Mesenchymal stem cell (in vitro differentiated cells and primary cell): Measurements from ENCODE around the gene TGM4.

ENCODE experiments used
- DNase-seq: peaks from one replicate; pipeline ENCODE4 v3.0.0-alpha.2; 2013
- H2AFZ ChIP-seq: one replicate; pipeline ENCODE4 v1.6.1; 2013; ENCODE audit warnings: low read depth, mild to moderate bottlenecking, control low read depth, inconsistent platforms, low read length, moderate library complexity
- H2AK5ac ChIP-seq: 2 replicates; pipeline ENCODE4 v1.6.1; 2013; ENCODE audit warnings: low read length, moderate library complexity, mild to moderate bottlenecking, inconsistent platforms; ENCODE audit not compliant: severe bottlenecking
- H2BK120ac ChIP-seq: one replicate; pipeline ENCODE4 v1.6.1; 2013; ENCODE audit warnings: low read depth, mild to moderate bottlenecking, inconsistent platforms, low read length, moderate library complexity
- H2BK12ac ChIP-seq, 2 experiments: one replicate each; pipeline ENCODE4 v1.6.1; 2013; ENCODE audit warnings: inconsistent platforms in 2 of 2, low read length in 2 of 2, mild to moderate bottlenecking in 2 of 2, moderate library complexity in 2 of 2, control low read depth in 1 of 2
- H2BK15ac ChIP-seq: one replicate; pipeline ENCODE4 v1.6.1; 2013; ENCODE audit warnings: mild to moderate bottlenecking, low read depth, inconsistent platforms; ENCODE audit not compliant: poor library complexity, severe bottlenecking
- H2BK5ac ChIP-seq: 2 replicates; pipeline ENCODE4 v1.6.1; 2013; ENCODE audit warnings: low read depth, mild to moderate bottlenecking, low read length, control low read depth, inconsistent platforms; ENCODE audit not compliant: poor library complexity, severe bottlenecking
- H3K14ac ChIP-seq, 2 experiments: one replicate each; pipeline ENCODE4 v1.6.1; 2013; ENCODE audit warnings: inconsistent platforms in 2 of 2, low read length in 2 of 2, control low read depth in 1 of 2, mild to moderate bottlenecking in 1 of 2, moderate library complexity in 1 of 2
- H3K18ac ChIP-seq, 2 experiments: one replicate each; pipeline ENCODE4 v1.6.1; 2013; ENCODE audit warnings: inconsistent platforms in 2 of 2, low read length in 2 of 2, control low read depth in 1 of 2, low read depth in 1 of 2, mild to moderate bottlenecking in 1 of 2
- H3K23ac ChIP-seq, 2 experiments: one replicate each; pipeline ENCODE4 v1.6.1; 2013; ENCODE audit warnings: inconsistent platforms in 2 of 2, low read length in 2 of 2, mild to moderate bottlenecking in 2 of 2, moderate library complexity in 2 of 2, control low read depth in 1 of 2
- H3K27ac ChIP-seq: 2 replicates; pipeline ENCODE4 v1.5.1; 2013; ENCODE audit warnings: mild to moderate bottlenecking, moderate library complexity, low read length, control low read depth, inconsistent platforms; ENCODE audit not compliant: poor library complexity, severe bottlenecking
- H3K27me3 ChIP-seq, 2 experiments: 2 replicates each; pipeline versions ENCODE4 v1.6.1 to v1.7.0; 2013; ENCODE audit warnings: low read length in 2 of 2, mild to moderate bottlenecking in 2 of 2, moderate library complexity in 2 of 2, control low read depth in 1 of 2, inconsistent platforms in 1 of 2; ENCODE audit not compliant: control insufficient read depth in 1 of 2, insufficient read depth in 1 of 2
- H3K36me3 ChIP-seq, 2 experiments: 2 replicates each; pipeline versions ENCODE4 v1.6.1 to v1.7.0; 2013; ENCODE audit warnings: low read length in 2 of 2, control low read depth in 1 of 2, inconsistent platforms in 1 of 2, low read depth in 1 of 2, mild to moderate bottlenecking in 1 of 2; ENCODE audit not compliant: insufficient read depth in 2 of 2, control insufficient read depth in 1 of 2
- H3K4ac ChIP-seq, 2 experiments: one replicate each; pipeline ENCODE4 v1.6.1; 2013; ENCODE audit warnings: inconsistent platforms in 2 of 2, low read length in 2 of 2, mild to moderate bottlenecking in 2 of 2, moderate library complexity in 2 of 2, control low read depth in 1 of 2, low read depth in 1 of 2
- H3K4me1 ChIP-seq: 2 replicates; pipeline ENCODE4 v1.6.1; 2013; ENCODE audit warnings: low read depth, low read length, control low read depth; ENCODE audit not compliant: control insufficient read depth, insufficient read depth
- H3K4me2 ChIP-seq: 2 replicates; pipeline ENCODE4 v1.6.1; 2013; ENCODE audit warnings: low read length, mild to moderate bottlenecking, inconsistent platforms; ENCODE audit not compliant: poor library complexity, severe bottlenecking
- H3K4me3 ChIP-seq, 2 experiments: 2 replicates each; pipeline versions ENCODE4 v1.5.1 to v1.7.0; 2013; ENCODE audit warnings: low read length in 2 of 2, mild to moderate bottlenecking in 2 of 2, control low read depth in 1 of 2, low read depth in 1 of 2; ENCODE audit not compliant: insufficient read depth in 1 of 2
- H3K79me1 ChIP-seq: replicated peaks from 2 replicates; pipeline ENCODE4 v1.6.1; 2013; ENCODE audit warnings: mild to moderate bottlenecking, control low read depth, low read length, inconsistent platforms; ENCODE audit not compliant: poor library complexity, severe bottlenecking
- H3K9ac ChIP-seq: 2 replicates; pipeline ENCODE4 v1.7.0; 2013; ENCODE audit warnings: mild to moderate bottlenecking, low read length, moderate library complexity
- H3K9me3 ChIP-seq: 2 replicates; pipeline ENCODE4 v1.7.0; 2013; ENCODE audit warnings: mild to moderate bottlenecking, low read length; ENCODE audit not compliant: control insufficient read depth
- H4K8ac ChIP-seq: one replicate; pipeline ENCODE4 v1.6.1; 2013; ENCODE audit warnings: inconsistent platforms, mild to moderate bottlenecking, low read length, moderate library complexity
- H4K91ac ChIP-seq: one replicate; pipeline ENCODE4 v1.6.1; 2013; ENCODE audit warnings: mild to moderate bottlenecking, low read length, inconsistent platforms
- WGBS: methylation state at CpG from one replicate; pipeline ENCODE4 v1.1.7; 2013; ENCODE audit warnings: mixed read lengths; 5-methylcytosine and 5-hydroxymethylcytosine counted together

TGM4 gene

GRCh38 chr3:44929782-44930181 is 55.4 kb downstream of the TGM4 start:
- no peaks in the 10 kb centered on the region for H3K4me1 ChIP-seq
- H3K27ac ChIP-seq, result no peak overlapping the region
- no peak overlapping the region for H3K14ac ChIP-seq
- H4K91ac ChIP-seq, result no peak overlapping the region
- H3K18ac ChIP-seq, result no peak overlapping the region
- no peak overlapping the region for H2BK12ac ChIP-seq
- H3K23ac ChIP-seq, result no peak overlapping the region
- no peak overlapping the region for H2AK5ac ChIP-seq
- H3K9me3 ChIP-seq, result no peaks in the 10 kb centered on the region
- no peak for DNase-seq
- no peak overlapping the region for H3K9ac ChIP-seq
- peaks cover 79 to 87% of the 10 kb centered on the region in 2 experiments for H3K36me3 ChIP-seq
- H3K4ac ChIP-seq, result no peak overlapping the region
- H3K4me3 ChIP-seq, result no peak overlapping the region
- H2BK5ac ChIP-seq, result no peak overlapping the region
- H3K27me3 ChIP-seq, result no peaks in the 10 kb centered on the region
- H4K8ac ChIP-seq, result no peak overlapping the region
- no peak overlapping the region for H2AFZ ChIP-seq
- 97% methylated on average over 5 of the region's 5 CpGs for WGBS
- no peak overlapping the region for H2BK15ac ChIP-seq
- H2BK120ac ChIP-seq, result no peak overlapping the region
- peaks cover 17% of the 10 kb centered on the region for H3K79me1 ChIP-seq
- H3K4me2 ChIP-seq, result no peak overlapping the region

GRCh38 chr3:44930911-44931310 is 56.5 kb downstream of the TGM4 start:
- Histone ChIP-seq H3K23ac (no peak overlapping the region), H3K36me3 (peaks cover 76 to 87% of the 10 kb centered on the region in 2 experiments), H3K18ac (no peak overlapping the region), H3K4me2 (no peak overlapping the region), H3K9me3 (no peaks in the 10 kb centered on the region), H2BK12ac (no peak overlapping the region), H3K9ac (no peak overlapping the region), H3K27ac (no peak overlapping the region), H3K4ac (no peak overlapping the region), H4K91ac (no peak overlapping the region), H4K8ac (no peak overlapping the region), H3K14ac (no peak overlapping the region), H2BK5ac (no peak overlapping the region), H2AK5ac (no peak overlapping the region), H2BK15ac (no peak overlapping the region), H3K79me1 (peaks cover 21% of the 10 kb centered on the region), H2BK120ac (no peak overlapping the region), H3K4me1 (no peaks in the 10 kb centered on the region), H3K27me3 (no peaks in the 10 kb centered on the region), H2AFZ (no peak overlapping the region), H3K4me3 (no peak overlapping the region)
- DNase-seq, result no peak
- WGBS, result 100% methylated on average over 2 of the region's 2 CpGs

- 100% methylated on average over 1 of the region's 2 CpGs for WGBS
- Histone ChIP-seq H4K91ac (no peak overlapping the region), H3K4me3 (no peak overlapping the region), H4K8ac (no peak overlapping the region), H2BK12ac (no peak overlapping the region), H3K9me3 (no peaks in the 10 kb centered on the region), H3K14ac (no peak overlapping the region), H3K79me1 (peaks cover 21% of the 10 kb centered on the region), H2BK5ac (no peak overlapping the region), H3K27me3 (no peaks in the 10 kb centered on the region), H3K4ac (no peak overlapping the region), H3K36me3 (peaks cover 69 to 86% of the 10 kb centered on the region in 2 experiments), H2BK120ac (no peak overlapping the region), H3K27ac (no peak overlapping the region), H3K4me2 (no peak overlapping the region), H3K18ac (no peak overlapping the region), H3K4me1 (no peaks in the 10 kb centered on the region), H3K23ac (no peak overlapping the region), H2BK15ac (no peak overlapping the region), H3K9ac (no peak overlapping the region), H2AK5ac (no peak overlapping the region), H2AFZ (no peak overlapping the region)
- DNase-seq, result no peak
Measured at GRCh38 chr3:44931791-44932190, 57.4 kb downstream of the TGM4 start.

- Histone ChIP-seq H3K14ac (no peak overlapping the region), H3K79me1 (peaks cover 24% of the 10 kb centered on the region), H3K9ac (no peak overlapping the region), H3K4me2 (no peak overlapping the region), H2BK120ac (no peak overlapping the region), H2BK15ac (no peak overlapping the region), H3K18ac (no peak overlapping the region), H3K4ac (no peak overlapping the region), H2AFZ (no peak overlapping the region), H3K36me3 (peaks cover 65 to 83% of the 10 kb centered on the region in 2 experiments), H4K8ac (no peak overlapping the region), H4K91ac (no peak overlapping the region), H3K27me3 (no peaks in the 10 kb centered on the region), H3K9me3 (no peaks in the 10 kb centered on the region), H3K4me1 (no peaks in the 10 kb centered on the region), H3K4me3 (no peak overlapping the region), H2BK5ac (no peak overlapping the region), H3K27ac (no peak overlapping the region), H2BK12ac (no peak overlapping the region), H2AK5ac (no peak overlapping the region), H3K23ac (no peak overlapping the region)
- 98% methylated on average over 2 of the region's 2 CpGs for WGBS
- no peak for DNase-seq
Measured at GRCh38 chr3:44932271-44932670, 57.9 kb downstream of the TGM4 start.
